Body of pancreas (tissue), 4 donors: ENCODE measurements around the gene SMTNL2.

ENCODE experiments used
- CTCF ChIP-seq, 7 experiments: fragments of 450-650 bp in 4 of 7; fragments of 200-600 bp in 3 of 7; sonication (generic) in 3 of 7; IDR thresholded peaks; one replicate each; pipeline ENCODE4 v1.5.1; 2016 to 2019; ENCODE audit warnings: antibody characterized with exemption in 7 of 7
- POLR2A ChIP-seq, 3 donors: fragments of 450-650 bp; IDR thresholded peaks; one replicate each; pipeline ENCODE4 v1.6.1; 2016; ENCODE audit warnings: antibody characterized with exemption in 3 of 3, mild to moderate bottlenecking in 2 of 3

- TF ChIP-seq CTCF (IDR thresholded peaks at IDR 0.05) (no peak), POLR2A (IDR thresholded peaks at IDR 0.05) (no peak)
These were observed 47.5 kb upstream of the SMTNL2 start for GRCh38 chr17:4536742-4537411.
